NT2/D1 (cell line): ENCODE results near the gene GULP1.

ENCODE experiments used
- YY1 ChIP-seq: IDR thresholded peaks from 2 replicates; pipeline ENCODE4 v1.6.1; 2011; ENCODE audit not compliant: insufficient read length, insufficient read depth
- ZNF274 ChIP-seq: IDR thresholded peaks from 2 replicates; pipeline ENCODE4 v1.6.1; 2011; ENCODE audit warnings: mild to moderate bottlenecking, low read depth, low read length

DNA sequence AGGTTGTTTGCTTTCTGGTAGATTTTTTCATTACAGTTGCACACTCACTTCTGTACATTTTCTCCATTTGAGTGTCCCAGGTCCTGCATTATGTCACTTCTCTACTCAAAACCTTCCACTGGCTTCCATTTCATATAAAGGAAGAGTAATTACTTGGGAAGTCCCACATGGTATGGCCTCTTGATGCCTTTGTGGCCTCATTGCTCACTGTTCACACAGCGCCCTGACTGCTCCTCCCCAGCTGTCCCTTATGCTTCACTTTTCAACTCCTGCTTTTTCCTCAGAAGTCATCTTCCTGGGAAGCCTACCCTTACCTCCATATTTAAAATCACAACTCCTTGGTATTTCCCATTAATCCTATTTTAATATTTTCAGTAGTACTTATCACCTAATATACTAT is 24.7 kb downstream of the GULP1 start:
- TF ChIP-seq YY1: no peak
- no peak for TF ChIP-seq ZNF274
